ENCODE measurements around the gene SRSF3. TPM values are rescaled to one million over a fixed set of nuclear protein-coding genes. Genes with fewer than 3 reads are reported as not detected.

The SRSF3 gene
- polyA plus RNA-seq, 1 donor (not counting 4 experiments of a cell fraction or from before 2014, with no cell fraction given): 398 TPM

DNA sequence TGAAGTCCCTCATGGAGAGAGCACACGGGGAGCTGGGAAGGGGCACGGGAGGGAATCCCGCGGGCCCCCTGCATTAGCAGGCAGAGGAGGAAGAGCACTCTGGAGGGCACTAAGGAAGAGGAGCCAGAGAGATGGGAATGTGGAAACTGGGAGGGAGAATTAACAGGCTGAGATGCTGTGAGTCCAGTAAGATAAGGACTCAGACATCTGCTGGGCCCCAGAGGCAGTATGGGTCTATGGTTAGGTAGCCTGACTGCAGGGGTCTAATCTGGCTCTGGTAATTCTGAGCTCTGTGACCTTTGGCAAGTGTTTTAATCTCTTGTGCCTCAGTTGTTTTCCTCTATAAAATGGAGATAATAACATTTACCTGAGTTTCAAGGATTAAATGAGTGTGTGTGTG, 15.7 kb upstream of the SRSF3 start:
- Histone ChIP-seq H3K27me3 (ENCODE audit: control insufficient read depth, extremely low read depth, insufficient read depth, low read length) (no peaks in the 10 kb centered on the region), H3K4me2 (ENCODE audit: control insufficient read depth, extremely low read depth, insufficient read depth, low read depth, low read length) (no peak overlapping the region), H3K4me3 (ENCODE audit: control insufficient read depth in 2 of 3, extremely low read depth in 1 of 3, insufficient read depth in 2 of 3, low read depth in 1 of 3, low read length in 3 of 3) (no peak overlapping the region), H3K9me1 (ENCODE audit: control insufficient read depth, extremely low read depth, insufficient read depth, low read length) (no peaks in the 10 kb centered on the region), H3K9me3 (ENCODE audit: control insufficient read depth, low read depth, low read length) (no peaks in the 10 kb centered on the region), H3K9ac (ENCODE audit: control insufficient read depth, extremely low read depth, insufficient read depth, low read length) (no peak overlapping the region), H3K27ac (ENCODE audit: control insufficient read depth, insufficient read depth, low read length) (no peak overlapping the region), H2AFZ (ENCODE audit: control insufficient read depth, low read length) (no peak overlapping the region), H4K20me1 (ENCODE audit: control insufficient read depth, extremely low read depth, insufficient read depth, low read length) (no peaks in the 10 kb centered on the region), H3K4me1 (ENCODE audit: control insufficient read depth, extremely low read depth, insufficient read depth, low read length) (peaks cover 21% of the 10 kb centered on the region), H3K79me2 (ENCODE audit: control insufficient read depth, insufficient read depth, low read length) (no peaks in the 10 kb centered on the region), H3K36me3 (ENCODE audit: control insufficient read depth in 2 of 2, extremely low read depth in 1 of 2, insufficient read depth in 2 of 2, low read length in 2 of 2) (no peaks in the 10 kb centered on the region)
- no peak for FAIRE-seq
- TF ChIP-seq, protein P1, sequence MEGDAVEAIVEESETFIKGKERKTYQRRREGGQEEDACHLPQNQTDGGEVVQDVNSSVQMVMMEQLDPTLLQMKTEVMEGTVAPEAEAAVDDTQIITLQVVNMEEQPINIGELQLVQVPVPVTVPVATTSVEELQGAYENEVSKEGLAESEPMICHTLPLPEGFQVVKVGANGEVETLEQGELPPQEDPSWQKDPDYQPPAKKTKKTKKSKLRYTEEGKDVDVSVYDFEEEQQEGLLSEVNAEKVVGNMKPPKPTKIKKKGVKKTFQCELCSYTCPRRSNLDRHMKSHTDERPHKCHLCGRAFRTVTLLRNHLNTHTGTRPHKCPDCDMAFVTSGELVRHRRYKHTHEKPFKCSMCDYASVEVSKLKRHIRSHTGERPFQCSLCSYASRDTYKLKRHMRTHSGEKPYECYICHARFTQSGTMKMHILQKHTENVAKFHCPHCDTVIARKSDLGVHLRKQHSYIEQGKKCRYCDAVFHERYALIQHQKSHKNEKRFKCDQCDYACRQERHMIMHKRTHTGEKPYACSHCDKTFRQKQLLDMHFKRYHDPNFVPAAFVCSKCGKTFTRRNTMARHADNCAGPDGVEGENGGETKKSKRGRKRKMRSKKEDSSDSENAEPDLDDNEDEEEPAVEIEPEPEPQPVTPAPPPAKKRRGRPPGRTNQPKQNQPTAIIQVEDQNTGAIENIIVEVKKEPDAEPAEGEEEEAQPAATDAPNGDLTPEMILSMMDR (optimal IDR thresholded peaks at IDR 0.05 in 1 of 3, IDR thresholded peaks at IDR 0.05 in 1 of 3, conservative IDR thresholded peaks at IDR 0.05 in 1 of 3; ENCODE audit: extremely low read depth in 1 of 3, insufficient read depth in 2 of 3, low read length in 3 of 3): no peak
- no peak for TF ChIP-seq EZH2 (IDR thresholded peaks at IDR 0.05; ENCODE audit: low read length)
- dilution Hi-C loops (cut with MboI; ENCODE audit: extremely low pct_ligation_motif_present, low sequenced_read_pairs): no loop called here
- DNase-seq (ENCODE audit: low read depth, low spot score): no peak

DNA sequence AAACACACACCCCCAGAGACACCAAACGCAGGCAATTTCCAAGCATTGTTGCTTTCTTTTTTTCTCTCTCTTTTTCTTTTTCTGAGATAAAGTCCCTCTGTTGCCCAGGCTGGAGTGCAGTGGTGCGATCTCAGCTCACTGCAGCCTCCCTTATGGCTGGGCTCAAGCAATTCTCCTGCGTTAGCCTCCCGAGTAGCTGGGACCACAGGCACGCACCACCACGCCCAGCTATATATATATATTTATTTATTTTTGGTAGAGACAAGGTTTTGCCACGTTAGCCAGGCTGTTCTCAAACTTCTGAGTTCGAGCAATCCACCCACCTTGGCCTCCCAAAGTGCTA, 14.0 kb upstream of the SRSF3 start:
- Histone ChIP-seq H3K79me2 (ENCODE audit: control insufficient read depth, insufficient read depth, low read length) (no peaks in the 10 kb centered on the region), H3K4me1 (ENCODE audit: control insufficient read depth, extremely low read depth, insufficient read depth, low read length) (peaks cover 21% of the 10 kb centered on the region), H3K27ac (ENCODE audit: control insufficient read depth, insufficient read depth, low read length) (no peak overlapping the region), H3K9me3 (ENCODE audit: control insufficient read depth, low read depth, low read length) (no peaks in the 10 kb centered on the region), H3K9ac (ENCODE audit: control insufficient read depth, extremely low read depth, insufficient read depth, low read length) (peak overlapping the region; percentile 10), H4K20me1 (ENCODE audit: control insufficient read depth, extremely low read depth, insufficient read depth, low read length) (no peaks in the 10 kb centered on the region), H3K4me3 (ENCODE audit: control insufficient read depth in 2 of 3, extremely low read depth in 1 of 3, insufficient read depth in 2 of 3, low read depth in 1 of 3, low read length in 3 of 3) (no peak overlapping the region), H3K36me3 (ENCODE audit: control insufficient read depth in 2 of 2, extremely low read depth in 1 of 2, insufficient read depth in 2 of 2, low read length in 2 of 2) (no peaks in the 10 kb centered on the region), H3K4me2 (ENCODE audit: control insufficient read depth, extremely low read depth, insufficient read depth, low read depth, low read length) (peak overlapping the region; percentile 3), H3K9me1 (ENCODE audit: control insufficient read depth, extremely low read depth, insufficient read depth, low read length) (no peaks in the 10 kb centered on the region), H2AFZ (ENCODE audit: control insufficient read depth, low read length) (peak overlapping the region; percentile 82), H3K27me3 (ENCODE audit: control insufficient read depth, extremely low read depth, insufficient read depth, low read length) (no peaks in the 10 kb centered on the region)
- DNase-seq (ENCODE audit: low read depth, low spot score): no peak
- TF ChIP-seq, protein P1 (optimal IDR thresholded peaks at IDR 0.05 in 1 of 3, IDR thresholded peaks at IDR 0.05 in 1 of 3, conservative IDR thresholded peaks at IDR 0.05 in 1 of 3; ENCODE audit: extremely low read depth in 1 of 3, insufficient read depth in 2 of 3, low read length in 3 of 3): no peak
- TF ChIP-seq EZH2 (IDR thresholded peaks at IDR 0.05; ENCODE audit: low read length): no peak
- FAIRE-seq: no peak
- dilution Hi-C loops (cut with MboI; ENCODE audit: extremely low pct_ligation_motif_present, low sequenced_read_pairs): no loop called here

Data from keratinocyte (primary cell).